ENCODE results near the gene CENPP.

The CENPP gene

DNA sequence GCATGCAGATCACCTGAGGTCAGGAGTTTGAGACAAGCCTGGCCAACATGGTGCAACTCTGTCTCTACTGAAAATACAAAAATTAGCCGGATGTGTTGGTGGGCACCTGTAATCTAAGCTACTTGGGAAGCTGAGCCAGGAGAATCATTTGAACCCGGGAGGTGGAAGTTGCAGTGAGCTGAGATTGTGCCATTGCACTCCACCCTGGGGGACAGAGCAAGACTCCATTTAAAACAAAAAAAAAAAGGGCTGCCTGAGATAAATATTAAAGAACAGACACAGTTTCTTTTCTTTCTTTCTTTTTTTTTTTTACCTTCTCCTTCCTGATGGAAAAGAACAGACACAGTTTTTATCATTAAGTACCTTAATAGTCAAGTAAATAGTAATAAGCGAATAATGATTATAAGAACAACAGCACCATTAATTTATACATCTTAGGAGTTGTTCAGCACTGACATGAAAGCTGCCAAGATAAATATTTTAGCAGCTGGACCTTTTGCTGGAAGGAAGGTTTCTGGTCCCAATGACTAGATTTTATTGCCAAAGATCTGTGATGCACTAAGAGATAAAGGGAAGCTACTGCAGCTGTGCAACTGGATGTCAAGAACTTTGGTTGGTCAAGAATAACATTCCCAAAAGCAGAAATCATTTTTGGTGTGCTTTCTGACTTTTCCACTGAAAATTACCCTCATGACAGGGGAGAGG lies 7.0 kb downstream of the CENPP start:
- no peak for TF ChIP-seq ZNF274 (IDR thresholded peaks at IDR 0.05; ENCODE audit: low read depth, low read length)
- H3K4me3 ChIP-seq (ENCODE audit: low read length) = no peak overlapping the region

DNA sequence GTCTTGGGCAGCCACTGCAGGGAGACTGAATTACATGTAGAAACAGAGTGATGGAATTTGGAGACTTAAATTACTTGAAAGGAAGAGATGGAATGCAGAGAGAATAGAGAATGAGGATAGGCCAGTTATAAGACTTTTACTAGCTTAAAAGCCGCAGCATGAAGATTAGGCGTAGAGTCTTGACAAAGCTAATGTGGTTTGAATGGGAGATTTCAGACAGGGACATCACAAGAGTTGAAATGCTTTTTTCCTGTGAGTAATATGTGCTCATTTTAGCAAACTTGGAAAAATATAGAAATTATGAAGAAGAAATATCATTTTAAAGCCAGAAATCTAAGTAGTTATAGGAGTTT lies 7.5 kb downstream of the CENPP start:
- no peak overlapping the region for H3K4me3 ChIP-seq (ENCODE audit: low read length)
- TF ChIP-seq ZNF274 (IDR thresholded peaks at IDR 0.05; ENCODE audit: low read depth, low read length) = no peak

DNA sequence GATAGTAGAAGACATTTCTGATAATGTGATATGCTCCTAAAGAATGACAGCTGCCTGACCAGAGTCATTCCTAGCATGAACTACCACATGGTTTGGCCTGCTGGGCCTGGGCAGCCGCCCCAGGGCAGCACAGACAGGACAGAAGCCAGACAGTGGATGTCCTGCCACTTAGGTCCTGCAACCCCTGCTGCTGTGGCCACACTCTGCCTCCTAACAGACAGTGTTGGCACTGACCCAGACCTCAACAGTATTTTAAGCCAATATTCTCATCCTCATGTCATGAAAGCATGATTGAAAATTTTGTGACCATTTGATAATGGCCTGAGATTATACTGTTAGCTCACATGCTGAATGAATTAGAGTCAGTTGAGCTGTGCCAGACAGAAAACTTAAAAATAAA lies 15.8 kb downstream of the CENPP start:
- no peak for TF ChIP-seq ZNF274 (IDR thresholded peaks at IDR 0.05; ENCODE audit: low read depth, low read length)
- no peak overlapping the region for H3K4me3 ChIP-seq (ENCODE audit: low read length)

DNA sequence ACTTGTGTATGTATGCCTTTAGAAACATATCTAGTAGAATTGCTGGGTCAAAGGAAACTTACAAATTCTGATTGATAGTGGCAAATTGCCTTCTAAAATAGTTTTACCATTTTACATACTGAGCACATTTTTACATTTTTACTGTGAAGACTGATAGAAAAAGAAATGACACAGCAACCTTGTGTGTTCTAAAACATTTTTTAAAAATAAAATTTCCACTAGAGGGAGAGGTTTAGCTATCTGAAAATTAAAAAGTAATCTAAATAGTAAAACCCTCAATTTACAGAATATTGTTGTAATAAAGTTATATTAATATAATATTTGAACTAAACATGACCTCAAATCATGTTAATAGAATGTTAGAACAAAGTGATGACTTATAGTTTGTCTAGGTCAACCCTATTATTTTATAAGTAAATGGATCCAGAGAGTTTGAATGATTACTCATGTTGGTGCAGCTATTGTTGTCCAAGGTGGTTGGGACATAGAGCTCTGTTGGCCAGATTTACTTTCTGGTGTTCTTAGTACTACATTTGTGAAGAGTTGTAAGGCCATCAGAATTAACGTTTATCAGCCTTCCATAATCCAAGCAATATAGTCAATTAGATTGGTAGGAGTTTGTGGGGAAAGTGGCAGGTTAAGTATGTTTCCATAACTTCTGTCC lies 17.2 kb downstream of the CENPP start:
- H3K4me3 ChIP-seq (ENCODE audit: low read length) = no peak overlapping the region
- no peak for TF ChIP-seq ZNF274 (IDR thresholded peaks at IDR 0.05; ENCODE audit: low read depth, low read length)

DNA sequence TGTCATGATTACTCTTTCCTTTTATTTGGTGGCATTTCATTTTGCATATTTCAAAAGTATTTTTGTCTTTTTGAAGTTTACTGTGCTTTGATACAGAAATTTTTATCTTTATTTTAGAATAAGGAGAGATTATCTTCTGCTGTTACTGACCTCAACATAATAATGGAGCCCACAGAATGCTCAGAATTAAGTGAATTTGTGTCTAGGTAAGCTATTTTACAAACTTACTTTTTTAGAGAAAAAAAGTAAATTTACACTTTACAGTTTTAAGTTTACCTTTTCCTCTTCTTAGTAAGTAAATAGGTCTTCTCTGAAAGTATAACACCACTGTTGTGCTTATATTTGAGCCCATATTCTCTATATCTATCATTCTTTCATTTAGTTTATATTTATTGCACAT lies 19.8 kb downstream of the CENPP start:
- no peak overlapping the region for H3K4me3 ChIP-seq (ENCODE audit: low read length)
- no peak for TF ChIP-seq ZNF274 (IDR thresholded peaks at IDR 0.05; ENCODE audit: low read depth, low read length)

DNA sequence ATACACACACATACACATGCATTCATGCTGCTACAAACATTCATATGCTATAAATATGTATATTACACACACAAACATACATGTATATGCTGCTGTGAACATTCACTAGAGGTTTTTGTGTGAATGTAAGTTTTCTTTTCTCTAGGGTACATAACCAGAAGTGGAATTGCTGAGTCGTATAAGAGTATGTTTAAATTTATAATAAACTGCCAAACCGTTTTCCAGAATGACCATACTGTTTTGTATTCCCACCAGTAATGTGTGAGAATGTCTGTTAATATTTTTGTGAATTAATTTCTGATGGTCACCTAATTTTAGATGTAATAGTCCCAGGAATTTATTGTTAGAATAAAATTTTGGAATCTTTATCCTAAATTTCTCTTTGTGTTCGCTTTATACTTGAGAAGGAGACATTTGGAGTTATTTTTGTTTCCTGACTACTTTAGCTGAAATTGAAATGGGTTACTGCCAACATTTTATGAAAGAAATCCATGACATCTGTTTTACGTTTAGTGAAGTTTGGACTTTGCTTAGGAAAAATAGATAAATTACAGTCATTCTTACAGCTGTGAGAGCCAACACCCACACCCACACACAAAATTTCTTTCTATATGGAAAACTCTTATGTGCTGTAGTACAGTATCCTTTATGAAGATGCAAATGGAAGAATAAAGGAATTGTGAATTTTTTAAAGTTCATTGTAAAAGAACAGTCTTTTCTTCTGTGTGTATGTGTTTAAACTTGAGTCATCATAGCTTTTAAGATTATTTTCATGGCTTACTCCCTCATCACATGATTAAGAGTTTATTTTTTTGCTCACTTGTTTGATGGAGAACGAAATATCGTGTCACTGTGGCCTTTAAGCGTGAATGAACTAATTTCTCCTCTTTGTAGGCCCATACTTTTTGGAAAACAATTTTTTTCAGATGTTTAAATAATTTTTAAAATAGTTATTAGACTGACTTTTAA lies 24.3 kb downstream of the CENPP start:
- no peak overlapping the region for H3K4me3 ChIP-seq (ENCODE audit: low read length)
- no peak for TF ChIP-seq ZNF274 (IDR thresholded peaks at IDR 0.05; ENCODE audit: low read depth, low read length)

DNA sequence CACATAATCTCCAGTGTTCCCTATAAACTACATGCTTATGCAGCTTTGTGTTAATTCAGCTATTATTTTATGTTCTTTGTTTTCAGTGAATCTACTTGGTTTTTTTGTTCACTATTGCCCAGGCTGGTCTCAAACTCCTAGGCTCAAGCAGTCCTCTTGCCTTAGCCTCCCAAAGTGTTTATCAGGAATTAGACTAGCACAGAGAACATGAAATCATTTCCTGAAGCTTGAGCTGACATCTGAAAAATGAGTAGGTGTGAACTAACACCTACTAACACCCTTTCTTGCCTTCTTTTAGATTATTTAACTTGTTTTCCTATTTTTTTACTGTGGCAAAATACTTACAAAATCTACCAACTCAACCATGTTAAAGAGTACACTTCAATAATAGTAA lies 25.0 kb downstream of the CENPP start:
- H3K4me3 ChIP-seq (ENCODE audit: low read length) = no peak overlapping the region
- TF ChIP-seq ZNF274 (IDR thresholded peaks at IDR 0.05; ENCODE audit: low read depth, low read length) = no peak

DNA sequence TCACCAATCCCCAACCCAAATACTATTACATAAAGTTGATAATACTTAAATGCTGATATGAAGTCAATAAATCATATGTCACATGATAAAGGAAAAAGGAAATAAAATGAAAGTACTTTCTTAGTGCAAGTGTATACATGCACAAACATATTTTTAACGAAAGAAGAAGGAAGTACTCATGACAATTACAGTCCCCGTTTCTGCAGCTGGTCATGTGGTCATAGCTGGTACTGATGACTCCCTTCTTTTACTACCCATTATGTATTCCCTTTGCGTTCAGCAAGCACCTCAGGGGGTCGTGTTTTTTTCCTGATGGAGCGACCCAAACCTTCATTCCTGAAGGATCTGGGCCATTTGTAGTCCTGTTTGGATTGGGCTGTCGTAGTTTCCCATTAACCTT lies 27.3 kb downstream of the CENPP start:
- H3K4me3 ChIP-seq (ENCODE audit: low read length) = no peak overlapping the region
- no peak for TF ChIP-seq ZNF274 (IDR thresholded peaks at IDR 0.05; ENCODE audit: low read depth, low read length)

DNA sequence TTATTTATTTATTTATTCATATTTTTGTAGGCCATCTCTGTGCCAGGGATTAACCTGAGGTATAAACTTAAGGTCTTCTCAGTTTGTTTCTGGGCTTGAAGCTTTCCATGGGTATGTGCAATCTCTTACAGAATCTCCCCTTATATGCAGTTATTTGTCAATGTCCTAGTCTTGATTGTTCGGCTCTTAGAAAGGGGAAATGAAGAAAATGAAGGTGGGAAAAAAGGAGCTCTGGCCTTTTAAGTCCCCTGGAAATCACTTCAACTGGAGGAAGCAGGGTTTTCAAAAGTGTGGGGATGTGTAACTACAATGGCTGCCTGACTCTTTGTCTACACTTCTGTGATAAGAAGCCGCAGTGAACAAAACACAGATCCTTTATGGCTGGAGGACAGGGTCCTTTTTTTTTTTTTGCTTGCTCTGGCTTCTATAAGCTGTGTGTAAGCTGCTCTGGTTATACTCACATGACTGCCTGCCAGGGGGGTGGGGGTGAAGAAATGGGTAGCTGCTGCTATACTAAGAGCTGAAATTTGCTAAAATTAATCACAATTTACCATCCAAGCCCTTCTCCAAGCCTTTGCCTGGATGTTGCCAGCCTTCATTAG lies 33.7 kb downstream of the CENPP start:
- no peak for TF ChIP-seq ZNF274 (IDR thresholded peaks at IDR 0.05; ENCODE audit: low read depth, low read length)

DNA sequence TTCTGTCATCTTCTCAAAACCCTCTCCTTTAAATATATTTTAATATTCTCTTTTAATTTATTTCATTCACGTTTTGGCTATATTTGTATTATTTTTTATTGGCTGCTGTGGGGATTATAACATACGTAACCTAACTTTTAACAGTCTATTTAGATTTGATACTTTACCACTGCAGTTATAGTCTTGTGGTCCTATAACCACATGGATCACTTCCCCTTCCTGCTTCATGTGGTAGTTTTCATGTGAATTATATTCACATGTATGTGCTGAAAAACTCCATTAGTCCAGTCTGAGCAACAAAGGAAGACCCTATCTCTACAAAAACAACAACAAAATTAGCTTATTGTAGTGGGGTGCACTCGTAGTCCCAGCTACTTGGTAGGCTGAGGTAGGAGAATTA lies 34.3 kb downstream of the CENPP start:
- no peak for TF ChIP-seq ZNF274 (IDR thresholded peaks at IDR 0.05; ENCODE audit: low read depth, low read length)
- no peak overlapping the region for H3K4me3 ChIP-seq (ENCODE audit: low read length)

More for the DNA sequence above, 33.7 kb downstream of the CENPP start:
- H3K4me3 ChIP-seq (ENCODE audit: low read length) = no peak overlapping the region

DNA sequence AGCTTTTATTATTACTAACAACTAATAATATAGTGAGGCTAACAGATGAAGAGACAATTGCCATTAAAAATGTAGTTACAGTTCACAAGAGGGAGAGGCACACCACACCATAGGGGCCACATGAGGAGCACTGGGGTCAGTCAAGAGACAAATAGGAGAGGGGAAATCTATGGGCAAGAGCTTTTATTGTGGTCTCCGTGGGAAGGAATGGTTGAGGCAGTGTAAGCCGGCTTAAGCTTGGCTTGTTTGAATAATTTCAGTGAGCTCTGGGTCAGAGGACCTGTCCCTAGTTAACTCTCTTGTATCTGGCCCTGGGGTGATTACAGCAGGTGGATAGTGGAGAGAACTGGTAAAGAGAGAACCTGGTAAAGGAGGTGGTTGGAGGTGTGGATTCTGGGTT lies 43.3 kb downstream of the CENPP start:
- no peak for TF ChIP-seq ZNF274 (IDR thresholded peaks at IDR 0.05; ENCODE audit: low read depth, low read length)
- no peak overlapping the region for H3K4me3 ChIP-seq (ENCODE audit: low read length)

DNA sequence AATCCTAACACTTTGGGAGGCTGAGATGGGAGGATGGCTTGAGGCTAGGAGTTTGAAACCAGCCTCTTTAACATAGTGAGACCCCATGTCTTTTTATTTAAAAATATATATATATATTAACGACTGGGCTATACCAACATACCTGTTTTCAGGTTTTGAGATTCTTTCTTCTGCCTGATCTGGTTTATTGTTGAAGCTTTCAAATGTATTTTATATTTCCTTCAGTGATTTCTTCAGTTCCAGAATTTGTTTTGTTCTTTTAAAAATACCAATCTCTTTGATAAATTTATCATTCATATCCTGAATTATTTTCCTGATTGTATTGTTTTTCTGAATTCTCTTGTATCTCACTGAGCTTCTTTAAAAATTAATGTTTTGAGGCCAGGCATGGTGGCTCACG lies 47.4 kb downstream of the CENPP start:
- TF ChIP-seq ZNF274 (IDR thresholded peaks at IDR 0.05; ENCODE audit: low read depth, low read length) = no peak
- no peak overlapping the region for H3K4me3 ChIP-seq (ENCODE audit: low read length)

DNA sequence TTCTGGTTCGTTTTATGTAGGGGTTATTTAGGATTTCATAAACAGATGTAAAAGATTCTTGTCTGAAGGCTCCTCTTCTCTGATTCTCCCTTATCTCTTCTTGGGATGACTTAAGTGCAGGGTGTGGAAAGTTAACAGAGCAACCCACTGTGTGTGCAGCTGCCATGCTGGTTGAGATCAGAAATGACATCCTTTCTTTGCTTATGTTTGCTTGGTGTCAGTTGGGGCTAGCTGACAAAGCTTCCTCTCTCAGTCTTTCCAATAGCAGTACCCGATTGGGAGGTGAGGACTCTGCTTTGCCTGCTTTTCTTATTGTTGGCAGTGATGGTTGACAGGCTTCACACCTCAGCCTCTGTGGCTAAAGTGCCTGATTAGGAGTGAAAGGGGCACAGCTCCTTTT lies 52.1 kb downstream of the CENPP start:
- TF ChIP-seq ZNF274 (IDR thresholded peaks at IDR 0.05; ENCODE audit: low read depth, low read length) = no peak

DNA sequence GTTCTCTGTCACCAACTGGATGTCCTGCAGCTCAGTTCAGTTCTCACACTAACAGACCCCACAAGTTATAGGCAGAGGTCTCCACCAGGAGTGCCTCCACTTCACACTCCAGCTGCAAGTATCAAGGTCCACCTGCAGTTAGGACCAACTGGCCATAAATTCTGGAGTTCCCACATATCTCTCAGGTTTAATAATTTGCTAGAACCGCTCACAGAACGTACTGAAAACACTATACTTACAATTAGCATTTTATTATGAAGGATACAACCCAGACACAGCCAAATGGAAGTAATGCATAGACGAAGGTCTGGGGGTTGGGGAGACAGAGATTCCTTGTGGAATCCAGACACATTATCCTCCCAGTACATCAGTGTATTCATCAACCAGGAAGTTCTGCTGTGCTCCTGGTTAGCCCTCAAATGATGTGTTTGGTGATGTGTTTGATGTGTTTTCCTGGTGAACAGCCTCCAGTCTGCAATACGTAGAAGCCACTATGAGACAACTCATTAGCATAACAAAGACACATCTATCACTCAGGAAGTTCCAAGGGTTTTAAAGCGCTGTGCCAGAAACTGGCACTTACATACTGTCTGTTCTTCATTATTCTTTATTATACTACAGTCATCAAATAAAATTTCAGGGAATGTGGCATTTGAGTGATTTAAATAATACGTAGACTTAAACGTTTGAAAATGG lies 53.3 kb downstream of the CENPP start:
- no peak for TF ChIP-seq ZNF274 (IDR thresholded peaks at IDR 0.05; ENCODE audit: low read depth, low read length)
- no peak overlapping the region for H3K4me3 ChIP-seq (ENCODE audit: low read length)

More for the DNA sequence above, 52.1 kb downstream of the CENPP start:
- H3K4me3 ChIP-seq (ENCODE audit: low read length) = no peak overlapping the region
